Karpas-422 (cell line): ENCODE data around the gene UVSSA. TPM values are rescaled to one million over a fixed set of nuclear protein-coding genes. Genes with fewer than 3 reads are reported as not detected.

Source experiments
- DNase-seq: peaks from one replicate; pipeline ENCODE4 v3.0.0-alpha.2; 2015
- H2AFZ ChIP-seq: fragments of 200-600 bp; sonication (generic); 2 replicates; pipeline ENCODE4 v1.6.1; 2014; ENCODE audit warnings: antibody characterized with exemption, low read length, mixed read lengths
- H3K27ac ChIP-seq: fragments of 200-600 bp; sonication (generic); 2 replicates; pipeline ENCODE4 v1.5.1; 2014; ENCODE audit warnings: mild to moderate bottlenecking, low read length, moderate library complexity
- H3K27me3 ChIP-seq: fragments of 200-600 bp; sonication (generic); 2 replicates; pipeline ENCODE4 v1.6.1; 2014; ENCODE audit warnings: low read length, mixed read lengths
- H3K36me3 ChIP-seq: fragments of 200-600 bp; sonication (generic); 2 replicates; pipeline ENCODE4 v1.6.1; 2014; ENCODE audit warnings: low read length, mixed read lengths; ENCODE audit not compliant: insufficient read depth
- H3K4me1 ChIP-seq: fragments of 200-600 bp; sonication (generic); 2 replicates; pipeline ENCODE4 v1.6.1; 2014; ENCODE audit warnings: mild to moderate bottlenecking, low read length, mixed read lengths
- H3K4me2 ChIP-seq: fragments of 200-600 bp; sonication (generic); 2 replicates; pipeline ENCODE4 v1.6.1; 2014; ENCODE audit warnings: low read length, low read depth, mild to moderate bottlenecking; ENCODE audit not compliant: poor library complexity, severe bottlenecking
- H3K4me3 ChIP-seq: fragments of 200-600 bp; sonication (generic); 2 replicates; pipeline ENCODE4 v1.5.1; 2014; ENCODE audit warnings: mild to moderate bottlenecking, antibody characterized with exemption, low read length, mixed read lengths
- H3K79me2 ChIP-seq: fragments of 200-600 bp; sonication (generic); 2 replicates; pipeline ENCODE4 v1.6.1; 2014; ENCODE audit warnings: mild to moderate bottlenecking, low read length, mixed read lengths
- H3K9ac ChIP-seq: fragments of 200-600 bp; sonication (generic); 2 replicates; pipeline ENCODE4 v1.6.0; 2014; ENCODE audit warnings: low read length
- H3K9me2 ChIP-seq: fragments of 200-600 bp; sonication (generic), shearing (Covaris generic); replicated peaks from 2 replicates; pipeline ENCODE4 v1.6.0; 2014; ENCODE audit warnings: mild to moderate bottlenecking, low read length, moderate library complexity; ENCODE audit not compliant: insufficient read depth
- H3K9me3 ChIP-seq: fragments of 300-700, 200-600 bp; sonication (generic); 2 replicates; pipeline ENCODE4 v1.6.1; 2014; ENCODE audit warnings: low read length, mixed read lengths
- H4K20me1 ChIP-seq: fragments of 200-600 bp; sonication (generic); 2 replicates; pipeline ENCODE4 v1.6.1; 2014; ENCODE audit warnings: mild to moderate bottlenecking, antibody characterized with exemption, low read length, low read depth; ENCODE audit not compliant: insufficient read depth
- total RNA-seq: library from RNA; depleted of rRNA; stranded (reverse); fragments of >200 nt; shearing (Covaris generic); gene quantifications from 2 replicates; pipeline ENCODE4 v1.2.3, GENCODE V29; 2014; ENCODE audit warnings: low replicate concordance

UVSSA gene
- total RNA-seq, 1 experiment from 2014 or later, result 12.4 TPM

DNA sequence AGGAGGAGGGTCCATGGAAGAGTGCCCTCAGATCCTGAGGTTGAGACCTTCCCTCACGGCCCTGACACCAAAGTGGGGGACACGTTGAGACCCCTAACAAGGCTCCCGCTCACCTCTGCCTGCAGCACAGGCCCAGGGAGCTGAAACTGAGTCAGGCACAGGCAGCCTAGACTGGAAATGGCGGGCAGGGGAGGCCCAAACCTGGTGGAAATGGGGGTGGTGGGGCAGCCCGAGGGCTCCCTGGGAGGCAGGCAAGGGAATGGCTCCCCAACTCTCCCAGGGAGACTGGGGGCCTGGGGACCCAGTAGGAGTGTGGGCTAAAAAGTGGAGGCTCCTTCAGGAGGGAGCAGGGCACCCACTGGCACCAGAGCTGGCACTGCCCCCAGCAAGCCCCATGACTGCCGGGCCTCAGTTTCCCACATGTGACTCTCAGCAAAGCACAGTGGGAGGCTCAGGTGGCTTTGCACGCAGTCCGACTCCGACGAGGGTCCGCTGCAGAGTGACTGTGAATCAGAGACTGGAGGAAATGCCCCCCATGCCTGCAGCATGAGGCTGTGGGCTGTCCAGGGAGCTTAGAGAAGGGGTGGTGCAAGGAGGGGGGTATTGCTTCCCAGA, 53.3 kb downstream of the UVSSA start:
- H3K79me2 ChIP-seq, result no peaks in the 10 kb centered on the region
- no peak overlapping the region for H3K4me3 ChIP-seq
- no peak overlapping the region for H2AFZ ChIP-seq
- no peaks in the 10 kb centered on the region for H3K9me2 ChIP-seq
- no peaks in the 10 kb centered on the region for H3K36me3 ChIP-seq
- H4K20me1 ChIP-seq, result no peaks in the 10 kb centered on the region
- no peak overlapping the region for H3K9ac ChIP-seq
- no peak overlapping the region for H3K4me2 ChIP-seq
- H3K27ac ChIP-seq, result no peak overlapping the region
- no peak for DNase-seq
- peaks cover 26% of the 10 kb centered on the region; the same call in 1 of the 2 replicates for H3K9me3 ChIP-seq
- no peaks in the 10 kb centered on the region for H3K4me1 ChIP-seq
- H3K27me3 ChIP-seq, result no peaks in the 10 kb centered on the region

GRCh38 chr4:1400831-1401408, 53.9 kb downstream of the UVSSA start:
- Histone ChIP-seq H3K4me3 (no peak overlapping the region), H3K9ac (no peak overlapping the region), H4K20me1 (no peaks in the 10 kb centered on the region), H3K9me2 (no peaks in the 10 kb centered on the region), H3K4me1 (no peaks in the 10 kb centered on the region), H3K79me2 (no peaks in the 10 kb centered on the region), H3K36me3 (no peaks in the 10 kb centered on the region), H3K9me3 (peaks cover 26% of the 10 kb centered on the region; the same call in 1 of the 2 replicates), H2AFZ (no peak overlapping the region), H3K4me2 (no peak overlapping the region), H3K27ac (no peak overlapping the region), H3K27me3 (no peaks in the 10 kb centered on the region)
- no peak for DNase-seq

DNA sequence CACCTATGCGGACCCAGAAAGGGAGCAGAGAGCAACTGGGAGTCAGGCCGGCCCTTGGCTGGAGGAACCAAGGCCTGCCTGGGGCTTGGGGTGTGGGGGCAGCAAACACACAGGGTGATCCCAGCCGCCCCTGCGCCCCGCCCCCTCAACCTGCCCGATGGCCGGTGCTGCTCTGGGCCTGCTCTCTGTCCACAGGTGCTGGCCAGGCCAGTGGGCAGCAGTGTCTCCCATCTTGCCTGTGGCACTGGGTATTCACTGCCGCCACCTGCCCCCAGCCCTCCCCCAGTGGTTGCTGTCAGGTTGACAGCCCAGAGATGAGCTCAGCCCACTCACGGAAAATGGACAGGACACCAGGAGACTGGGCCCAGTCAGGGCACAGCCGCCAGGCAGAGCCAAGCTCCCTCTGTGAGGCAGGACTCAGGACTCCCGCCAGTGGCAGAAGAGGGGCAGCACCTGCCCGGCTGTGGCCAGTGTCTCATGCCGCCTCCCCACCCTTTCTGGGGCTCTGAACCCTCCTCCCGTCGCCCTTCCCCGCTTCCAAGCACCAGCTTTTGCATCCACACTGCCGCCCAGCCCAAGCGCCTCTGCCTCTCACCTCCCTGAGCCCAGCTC, 54.5 kb downstream of the UVSSA start:
- Histone ChIP-seq H3K4me3 (no peak overlapping the region), H3K27me3 (no peaks in the 10 kb centered on the region), H3K36me3 (no peaks in the 10 kb centered on the region), H3K79me2 (no peaks in the 10 kb centered on the region), H3K9ac (no peak overlapping the region), H3K27ac (no peak overlapping the region), H3K4me2 (no peak overlapping the region), H3K9me3 (peaks cover 22% of the 10 kb centered on the region; the same call in 1 of the 2 replicates), H4K20me1 (no peaks in the 10 kb centered on the region), H3K9me2 (no peaks in the 10 kb centered on the region), H3K4me1 (no peaks in the 10 kb centered on the region), H2AFZ (no peak overlapping the region)
- DNase-seq, result no peak

GRCh38 chr4:1402021-1402515, 55.1 kb downstream of the UVSSA start:
- H3K9ac ChIP-seq, result no peak overlapping the region
- no peaks in the 10 kb centered on the region for H3K36me3 ChIP-seq
- no peaks in the 10 kb centered on the region for H3K9me2 ChIP-seq
- H3K4me1 ChIP-seq, result no peaks in the 10 kb centered on the region
- no peaks in the 10 kb centered on the region for H3K79me2 ChIP-seq
- peaks cover 17% of the 10 kb centered on the region; the same call in 1 of the 2 replicates for H3K9me3 ChIP-seq
- no peaks in the 10 kb centered on the region for H3K27me3 ChIP-seq
- H3K27ac ChIP-seq, result no peak overlapping the region
- H4K20me1 ChIP-seq, result no peaks in the 10 kb centered on the region
- H3K4me2 ChIP-seq, result no peak overlapping the region
- no peak overlapping the region for H3K4me3 ChIP-seq
- no peak for DNase-seq
- no peak overlapping the region for H2AFZ ChIP-seq

GRCh38 chr4:1402516-1403091, 55.6 kb downstream of the UVSSA start:
- no peak for DNase-seq
- H3K27me3 ChIP-seq, result no peaks in the 10 kb centered on the region
- peaks cover 16% of the 10 kb centered on the region; the same call in 1 of the 2 replicates for H3K9me3 ChIP-seq

GRCh38 chr4:1403177-1403583, 56.2 kb downstream of the UVSSA start:
- Histone ChIP-seq H3K27ac (no peak overlapping the region), H3K27me3 (no peaks in the 10 kb centered on the region), H2AFZ (no peak overlapping the region), H3K4me3 (no peak overlapping the region), H3K4me2 (no peak overlapping the region), H3K36me3 (no peaks in the 10 kb centered on the region), H3K9ac (no peak overlapping the region), H4K20me1 (no peaks in the 10 kb centered on the region), H3K9me2 (no peaks in the 10 kb centered on the region), H3K9me3 (peaks cover 16% of the 10 kb centered on the region; the same call in 1 of the 2 replicates), H3K79me2 (no peaks in the 10 kb centered on the region), H3K4me1 (no peaks in the 10 kb centered on the region)
- DNase-seq, result no peak

More at GRCh38 chr4:1402516-1403091, 55.6 kb downstream of the UVSSA start:
- no peak overlapping the region for H3K27ac ChIP-seq
- no peaks in the 10 kb centered on the region for H3K9me2 ChIP-seq
- no peaks in the 10 kb centered on the region for H3K4me1 ChIP-seq
- no peaks in the 10 kb centered on the region for H4K20me1 ChIP-seq
- no peak overlapping the region for H3K9ac ChIP-seq
- H3K36me3 ChIP-seq, result no peaks in the 10 kb centered on the region
- H3K79me2 ChIP-seq, result no peaks in the 10 kb centered on the region
- no peak overlapping the region for H3K4me2 ChIP-seq
- H3K4me3 ChIP-seq, result no peak overlapping the region
- H2AFZ ChIP-seq, result no peak overlapping the region

DNA sequence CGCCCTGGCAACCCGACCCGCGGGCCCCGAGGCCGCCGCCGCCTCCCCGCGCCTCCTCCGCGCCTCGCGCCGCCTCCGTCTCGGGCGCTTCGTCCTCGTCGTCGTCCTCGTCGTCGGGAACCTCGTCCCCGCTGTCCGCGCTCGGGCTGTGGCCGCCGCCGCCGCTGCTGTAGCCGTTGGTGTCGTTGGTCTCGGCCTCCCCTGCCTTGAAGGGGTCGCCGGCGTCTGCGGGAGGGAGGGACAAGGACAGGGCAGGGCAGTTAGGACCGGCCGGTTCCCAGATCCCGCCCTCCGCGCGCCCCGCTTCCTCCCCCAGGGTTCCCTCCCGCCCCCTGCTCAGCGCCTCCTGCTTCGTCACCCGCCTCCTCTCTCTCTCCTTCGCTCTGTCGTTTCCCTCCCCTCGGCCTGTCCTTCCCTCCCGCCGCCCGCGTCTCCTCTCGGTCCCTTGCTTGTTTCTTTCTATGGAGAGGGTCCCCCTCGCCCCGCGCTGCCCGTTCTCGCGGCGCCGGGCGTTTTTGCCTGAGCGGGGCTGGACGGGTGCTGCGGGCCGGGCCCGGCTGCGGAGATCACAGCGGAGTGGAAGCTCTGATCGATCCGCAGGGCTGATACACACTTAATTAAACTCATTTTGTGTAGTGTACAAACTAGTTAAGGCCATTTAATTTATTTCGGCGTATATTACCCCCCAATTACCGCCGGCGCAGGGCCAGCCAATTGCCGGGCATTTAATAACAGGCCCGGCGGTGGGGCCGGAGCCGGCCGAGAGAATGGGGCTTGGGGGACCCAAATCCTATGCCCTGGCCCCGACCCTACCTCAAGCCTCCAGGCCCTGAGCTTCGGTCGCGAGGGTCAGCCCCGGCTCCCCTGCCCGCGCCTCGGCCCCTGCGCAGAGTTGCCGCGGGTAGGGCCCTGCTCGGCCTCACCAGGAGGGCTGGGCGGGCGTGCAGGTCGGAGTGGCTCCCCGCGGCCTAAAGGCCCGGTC, 56.9 kb downstream of the UVSSA start:
- no peaks in the 10 kb centered on the region for H3K27me3 ChIP-seq
- no peak overlapping the region for H3K4me2 ChIP-seq
- peaks cover 12% of the 10 kb centered on the region; the same call in 1 of the 2 replicates for H3K9me3 ChIP-seq
- no peaks in the 10 kb centered on the region for H3K4me1 ChIP-seq
- no peaks in the 10 kb centered on the region for H4K20me1 ChIP-seq
- no peak overlapping the region for H3K4me3 ChIP-seq
- no peaks in the 10 kb centered on the region for H3K79me2 ChIP-seq
- DNase-seq, result no peak
- no peak overlapping the region for H3K27ac ChIP-seq
- no peaks in the 10 kb centered on the region for H3K36me3 ChIP-seq
- no peak overlapping the region for H2AFZ ChIP-seq
- H3K9ac ChIP-seq, result no peak overlapping the region
- H3K9me2 ChIP-seq, result no peaks in the 10 kb centered on the region
